ENCODE data around the gene RNF5. TPM values are rescaled to one million over a fixed set of nuclear protein-coding genes. Genes with fewer than 3 reads are reported as not detected.

The RNF5 gene
- total and polyA plus RNA-seq, 9 of the 15 experiments (the other 6 are each of a cell fraction or from before 2014, with no cell fraction given), result 62.2 to 245 (median 129) TPM

DNA sequence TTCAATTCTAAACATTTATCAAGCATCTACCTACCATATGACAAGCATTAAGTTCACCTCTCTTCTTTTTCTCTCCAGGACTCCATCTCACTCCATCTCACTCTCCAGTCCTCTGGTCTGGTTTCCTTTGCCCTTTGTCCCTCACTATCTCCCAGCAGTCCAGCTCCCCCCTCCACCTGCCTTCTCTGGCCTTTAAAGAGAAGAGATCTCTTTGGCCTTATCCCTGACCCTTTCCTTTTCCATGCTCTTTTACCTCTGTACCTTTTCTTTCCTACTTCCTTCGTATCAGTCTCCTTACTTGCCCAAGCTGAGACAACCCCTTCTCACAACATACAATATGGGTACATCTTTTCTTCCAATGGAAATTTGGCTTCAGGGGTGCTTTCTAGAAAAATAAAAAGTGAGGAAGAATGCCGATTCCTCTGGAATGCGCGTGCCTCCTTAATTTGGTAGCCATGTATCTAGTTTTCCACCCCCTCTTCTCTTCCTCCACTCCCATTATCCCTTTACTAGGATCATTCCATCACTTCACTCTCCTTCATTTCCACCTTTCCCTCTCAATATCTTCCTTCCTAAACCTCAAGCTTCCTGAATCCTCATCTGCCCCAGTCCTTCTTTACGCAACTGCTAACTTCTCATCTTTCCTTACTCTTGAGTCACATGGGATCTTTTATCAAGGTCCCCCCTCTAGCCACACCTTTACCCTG lies 1.6 kb upstream of the RNF5 start (continued):
- TF ChIP-seq KHSRP (IDR thresholded peaks at IDR 0.05) (0 out of 2 replicates have a peak, but pooled peaks have one; percentile 21), RAD51 (IDR thresholded peaks at IDR 0.05; ENCODE audit: borderline replicate concordance, low read depth) (peak; percentile 45), PURB (CRISPR knock-in tag; IDR thresholded peaks at IDR 0.05; ENCODE audit: low read depth) (no peak), ZNF347 (CRISPR knock-in tag; IDR thresholded peaks at IDR 0.05; ENCODE audit: low read depth) (no peak), ZFPM2 (CRISPR knock-in tag; IDR thresholded peaks at IDR 0.05) (0 out of 2 replicates have a peak, but pooled peaks have one; percentile 31), TOE1 (IDR thresholded peaks at IDR 0.05; ENCODE audit: borderline replicate concordance) (no peak; the same call in none of the 2 replicates), TOE1 (CRISPR knock-in tag; IDR thresholded peaks at IDR 0.05; ENCODE audit: borderline replicate concordance, low read depth) (no peak), ZNF57 (CRISPR knock-in tag; IDR thresholded peaks at IDR 0.05) (0 out of 2 replicates have a peak, but pooled peaks have one; percentile 70), MCM5 (IDR thresholded peaks at IDR 0.05; ENCODE audit: low read depth) (0 out of 2 replicates have a peak, but pooled peaks have one; percentile 58), NCOR1 (IDR thresholded peaks at IDR 0.05) (no peak; the same call in 1 of the 2 replicates), HDAC1 (IDR thresholded peaks at IDR 0.05) (peak; percentile 66 to 68; a peak in 3 of 4 replicates), KDM5B (IDR thresholded peaks at IDR 0.05; ENCODE audit: insufficient replicate concordance, low read depth, low read length) (peak; percentile 7), CCAR2 (IDR thresholded peaks at IDR 0.05; ENCODE audit: low read depth, low read length) (no peak)
- TF ChIP-seq, protein P1, sequence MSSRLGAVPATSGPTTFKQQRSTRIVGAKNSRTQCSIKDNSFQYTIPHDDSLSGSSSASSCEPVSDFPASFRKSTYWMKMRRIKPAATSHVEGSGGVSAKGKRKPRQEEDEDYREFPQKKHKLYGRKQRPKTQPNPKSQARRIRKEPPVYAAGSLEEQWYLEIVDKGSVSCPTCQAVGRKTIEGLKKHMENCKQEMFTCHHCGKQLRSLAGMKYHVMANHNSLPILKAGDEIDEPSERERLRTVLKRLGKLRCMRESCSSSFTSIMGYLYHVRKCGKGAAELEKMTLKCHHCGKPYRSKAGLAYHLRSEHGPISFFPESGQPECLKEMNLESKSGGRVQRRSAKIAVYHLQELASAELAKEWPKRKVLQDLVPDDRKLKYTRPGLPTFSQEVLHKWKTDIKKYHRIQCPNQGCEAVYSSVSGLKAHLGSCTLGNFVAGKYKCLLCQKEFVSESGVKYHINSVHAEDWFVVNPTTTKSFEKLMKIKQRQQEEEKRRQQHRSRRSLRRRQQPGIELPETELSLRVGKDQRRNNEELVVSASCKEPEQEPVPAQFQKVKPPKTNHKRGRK (tag; IDR thresholded peaks at IDR 0.05), result peak; percentile 79; the same call in 1 of the 2 replicates
- TF ChIP-seq, protein P2, sequence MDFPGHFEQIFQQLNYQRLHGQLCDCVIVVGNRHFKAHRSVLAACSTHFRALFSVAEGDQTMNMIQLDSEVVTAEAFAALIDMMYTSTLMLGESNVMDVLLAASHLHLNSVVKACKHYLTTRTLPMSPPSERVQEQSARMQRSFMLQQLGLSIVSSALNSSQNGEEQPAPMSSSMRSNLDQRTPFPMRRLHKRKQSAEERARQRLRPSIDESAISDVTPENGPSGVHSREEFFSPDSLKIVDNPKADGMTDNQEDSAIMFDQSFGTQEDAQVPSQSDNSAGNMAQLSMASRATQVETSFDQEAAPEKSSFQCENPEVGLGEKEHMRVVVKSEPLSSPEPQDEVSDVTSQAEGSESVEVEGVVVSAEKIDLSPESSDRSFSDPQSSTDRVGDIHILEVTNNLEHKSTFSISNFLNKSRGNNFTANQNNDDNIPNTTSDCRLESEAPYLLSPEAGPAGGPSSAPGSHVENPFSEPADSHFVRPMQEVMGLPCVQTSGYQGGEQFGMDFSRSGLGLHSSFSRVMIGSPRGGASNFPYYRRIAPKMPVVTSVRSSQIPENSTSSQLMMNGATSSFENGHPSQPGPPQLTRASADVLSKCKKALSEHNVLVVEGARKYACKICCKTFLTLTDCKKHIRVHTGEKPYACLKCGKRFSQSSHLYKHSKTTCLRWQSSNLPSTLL (IDR thresholded peaks at IDR 0.05), result 0 out of 2 replicates have a peak, but pooled peaks have one; percentile 65
- TF ChIP-seq, protein P3, sequence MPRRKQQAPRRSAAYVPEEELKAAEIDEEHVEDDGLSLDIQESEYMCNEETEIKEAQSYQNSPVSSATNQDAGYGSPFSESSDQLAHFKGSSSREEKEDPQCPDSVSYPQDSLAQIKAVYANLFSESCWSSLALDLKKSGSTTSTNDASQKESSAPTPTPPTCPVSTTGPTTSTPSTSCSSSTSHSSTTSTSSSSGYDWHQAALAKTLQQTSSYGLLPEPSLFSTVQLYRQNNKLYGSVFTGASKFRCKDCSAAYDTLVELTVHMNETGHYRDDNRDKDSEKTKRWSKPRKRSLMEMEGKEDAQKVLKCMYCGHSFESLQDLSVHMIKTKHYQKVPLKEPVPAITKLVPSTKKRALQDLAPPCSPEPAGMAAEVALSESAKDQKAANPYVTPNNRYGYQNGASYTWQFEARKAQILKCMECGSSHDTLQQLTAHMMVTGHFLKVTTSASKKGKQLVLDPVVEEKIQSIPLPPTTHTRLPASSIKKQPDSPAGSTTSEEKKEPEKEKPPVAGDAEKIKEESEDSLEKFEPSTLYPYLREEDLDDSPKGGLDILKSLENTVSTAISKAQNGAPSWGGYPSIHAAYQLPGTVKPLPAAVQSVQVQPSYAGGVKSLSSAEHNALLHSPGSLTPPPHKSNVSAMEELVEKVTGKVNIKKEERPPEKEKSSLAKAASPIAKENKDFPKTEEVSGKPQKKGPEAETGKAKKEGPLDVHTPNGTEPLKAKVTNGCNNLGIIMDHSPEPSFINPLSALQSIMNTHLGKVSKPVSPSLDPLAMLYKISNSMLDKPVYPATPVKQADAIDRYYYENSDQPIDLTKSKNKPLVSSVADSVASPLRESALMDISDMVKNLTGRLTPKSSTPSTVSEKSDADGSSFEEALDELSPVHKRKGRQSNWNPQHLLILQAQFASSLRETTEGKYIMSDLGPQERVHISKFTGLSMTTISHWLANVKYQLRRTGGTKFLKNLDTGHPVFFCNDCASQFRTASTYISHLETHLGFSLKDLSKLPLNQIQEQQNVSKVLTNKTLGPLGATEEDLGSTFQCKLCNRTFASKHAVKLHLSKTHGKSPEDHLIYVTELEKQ (CRISPR knock-in tag; IDR thresholded peaks at IDR 0.05), result 0 out of 2 replicates have a peak, but pooled peaks have one; percentile 29

Data from K562 (cell line).